ENCODE results near the gene NOS1AP.

DNA sequence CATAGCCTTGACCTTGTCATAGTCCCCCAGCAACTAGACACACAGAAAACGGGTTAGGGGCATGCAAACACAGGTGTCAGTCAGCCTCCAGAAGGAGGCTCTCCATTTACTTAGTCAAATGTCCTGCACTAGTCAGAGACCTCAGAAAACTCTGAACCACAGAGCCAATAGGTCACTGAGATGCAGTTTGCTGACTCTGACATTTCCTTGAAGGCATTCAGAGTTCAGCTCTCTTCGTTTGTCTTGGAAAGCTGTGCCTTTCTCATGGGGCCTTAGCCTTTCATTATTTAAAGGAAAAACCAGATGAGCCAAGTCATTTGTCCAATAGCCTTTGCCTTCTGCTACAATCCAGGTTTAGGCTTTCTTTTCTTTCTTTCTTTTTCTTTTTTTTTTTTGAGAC is 49.3 kb upstream of the NOS1AP start:
- TF ChIP-seq CTCF (IDR thresholded peaks at IDR 0.05): no peak
- TF ChIP-seq POLR2AphosphoS5 (IDR thresholded peaks at IDR 0.05; ENCODE audit: insufficient read depth in 1 of 2, low read depth in 1 of 2): no peak
- no peak for TF ChIP-seq POLR2A (IDR thresholded peaks at IDR 0.05)

Measured in vagina (tissue), 2 donors.